T follicular helper cell (primary cell): ENCODE results near the gene NTN5.
"Not testable (repeated sequence)": the region's sequence is repeated elsewhere in the genome, so short reads cannot be mapped to it uniquely, and the experiment has no call there.

Experiments
- DNase-seq: peaks from one replicate; pipeline ENCODE4 v3.0.0-alpha.2; 2020; ENCODE audit warnings: low read depth

NTN5 gene

DNA sequence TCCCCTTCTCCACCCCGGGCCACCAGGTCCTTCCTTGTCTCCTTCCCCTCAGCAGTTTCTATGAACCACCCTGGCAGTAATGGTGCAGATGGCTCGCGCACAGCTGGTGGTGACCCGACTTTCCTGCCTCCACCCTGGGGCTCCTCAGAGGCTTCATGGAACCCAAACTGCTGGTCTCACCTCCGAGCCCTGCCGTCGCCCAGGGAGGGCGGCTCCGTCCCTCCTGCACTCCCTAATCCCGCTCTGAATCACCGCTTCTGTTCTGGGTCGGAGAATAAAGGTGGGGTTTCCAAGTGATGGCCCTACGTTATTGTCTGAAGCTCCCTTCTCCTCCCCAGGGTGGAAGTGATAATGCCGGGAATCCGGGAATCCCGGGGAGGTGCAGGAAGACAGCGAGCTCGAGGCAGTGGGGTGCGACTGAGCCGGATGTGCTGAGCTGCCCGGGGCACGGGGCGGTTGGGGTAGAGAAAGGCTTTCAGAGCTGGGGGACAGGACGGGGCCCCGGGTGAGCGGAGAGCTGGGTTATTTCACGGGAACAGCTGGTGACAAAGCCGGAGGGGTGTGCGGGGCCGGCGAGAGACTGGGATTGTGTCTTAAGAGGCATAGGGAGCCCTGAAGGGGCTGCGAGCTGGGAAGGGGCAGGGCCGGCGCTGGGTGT, 23.7 kb upstream of the NTN5 start:
- no peak for DNase-seq

DNA sequence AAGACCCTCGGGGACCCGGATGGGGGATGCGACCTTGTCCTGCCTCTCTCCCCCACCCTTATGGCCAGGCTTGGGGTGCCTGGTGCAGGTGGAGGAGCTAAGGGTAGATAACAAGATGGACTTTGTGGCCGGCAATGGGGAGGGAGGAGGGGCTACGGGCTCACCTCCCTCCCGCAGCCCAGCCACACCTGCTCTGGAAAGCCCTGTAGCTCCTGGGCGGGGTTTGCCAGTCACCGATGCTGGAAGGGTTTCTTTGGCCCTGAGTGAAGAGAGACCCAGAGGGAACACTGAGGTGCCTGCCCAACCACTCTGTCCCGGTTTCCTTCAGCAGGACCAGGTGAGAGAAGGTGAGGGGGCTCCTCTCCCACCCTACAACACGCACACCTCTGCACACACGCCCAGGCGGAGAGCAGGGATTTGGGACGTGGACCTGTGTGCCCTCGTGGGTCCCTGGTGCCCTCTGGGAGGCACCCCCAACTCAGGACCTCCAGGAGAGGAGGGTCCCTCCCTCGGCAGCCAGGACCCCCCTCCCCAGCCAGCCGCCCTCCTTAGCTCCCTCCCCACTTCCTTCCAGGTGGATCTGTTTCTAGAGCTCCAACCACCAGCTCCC, 23.0 kb upstream of the NTN5 start, which contains the start of gene FUT2:
FUT2 (plus strand) TSS at position 229 of the 610 bp plus-strand sequence. CDS start 6,986 bp downstream, outside the sequence.
- DNase-seq: no peak

DNA sequence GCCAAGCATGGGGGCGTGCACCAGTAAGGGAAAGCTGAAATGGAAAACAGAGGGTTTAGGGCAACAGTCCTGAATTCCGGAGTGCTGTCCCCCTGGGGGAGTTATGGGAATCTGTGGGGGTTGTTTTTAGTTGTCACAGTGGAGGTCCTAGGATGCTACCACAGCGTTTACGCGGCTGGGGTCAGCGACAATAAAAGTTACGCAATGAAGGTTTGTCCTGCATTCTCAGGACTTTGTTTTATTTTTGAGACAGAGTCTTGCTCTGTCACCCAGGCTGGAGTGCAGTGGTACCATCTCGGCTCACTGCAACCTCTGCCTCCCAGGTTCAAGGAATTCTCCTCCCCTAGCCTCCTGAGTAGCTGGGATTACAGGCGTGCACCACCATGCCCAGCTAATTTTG, 20.8 kb upstream of the NTN5 start:
- not testable (repeated sequence) for DNase-seq

DNA sequence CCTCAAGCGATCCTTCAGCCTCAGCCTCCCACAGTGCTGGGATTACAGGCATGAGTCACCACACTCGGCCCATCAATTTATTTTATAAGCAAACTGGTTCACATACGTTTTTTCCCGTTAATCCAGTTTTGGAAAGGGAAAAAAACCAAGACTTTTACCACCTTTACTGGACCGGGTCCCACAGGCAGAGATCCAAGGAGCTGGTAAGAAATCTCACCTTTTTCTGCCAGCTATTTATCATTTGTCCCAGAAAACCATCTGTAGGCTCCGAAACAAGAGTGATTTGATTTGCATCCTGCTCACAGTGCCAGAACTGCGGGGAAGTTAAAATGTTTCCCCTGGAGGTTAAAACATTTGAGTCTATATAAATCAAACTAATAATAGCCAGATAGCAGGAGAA, 16.6 kb upstream of the NTN5 start:
- no peak for DNase-seq

DNA sequence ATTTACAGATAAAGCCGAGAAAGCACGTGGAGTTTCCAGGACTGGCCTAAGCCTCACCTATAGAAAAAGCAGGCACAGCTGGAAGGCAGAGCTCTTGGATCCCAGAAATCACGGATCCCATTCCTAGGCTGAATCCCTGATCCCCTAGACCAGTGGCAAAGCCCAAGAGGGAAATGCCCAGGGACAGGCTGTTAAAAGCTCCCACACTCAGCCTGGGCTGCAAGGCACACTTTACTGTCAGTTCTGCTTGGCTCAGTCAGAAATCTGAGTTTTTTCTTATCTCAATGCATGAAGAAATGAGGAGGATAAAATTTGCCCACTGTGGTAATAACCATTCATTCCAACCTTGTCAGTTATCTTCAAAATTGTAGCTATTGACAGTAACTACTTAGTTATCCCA, 15.0 kb upstream of the NTN5 start:
- no peak for DNase-seq

DNA sequence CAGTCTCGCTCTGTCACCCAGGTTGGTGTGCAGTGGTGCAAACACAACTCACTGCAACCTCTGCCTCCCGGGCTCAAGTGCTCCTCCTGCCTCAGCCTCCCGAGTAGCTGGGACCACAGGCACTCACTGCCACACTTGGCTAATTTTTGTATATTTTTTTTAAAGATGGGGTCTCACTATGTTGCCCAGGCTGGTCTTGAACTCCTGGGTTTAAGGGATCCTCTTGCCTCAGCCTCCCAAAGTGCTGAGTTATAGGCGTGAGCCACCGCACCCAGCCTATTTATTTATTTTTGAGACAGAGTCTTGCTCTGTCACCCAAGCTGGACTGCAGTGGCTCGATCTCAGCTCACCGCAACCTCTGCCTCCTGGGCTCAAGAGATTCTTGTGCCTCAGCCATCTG, 13.8 kb upstream of the NTN5 start:
- DNase-seq: not testable (repeated sequence)

DNA sequence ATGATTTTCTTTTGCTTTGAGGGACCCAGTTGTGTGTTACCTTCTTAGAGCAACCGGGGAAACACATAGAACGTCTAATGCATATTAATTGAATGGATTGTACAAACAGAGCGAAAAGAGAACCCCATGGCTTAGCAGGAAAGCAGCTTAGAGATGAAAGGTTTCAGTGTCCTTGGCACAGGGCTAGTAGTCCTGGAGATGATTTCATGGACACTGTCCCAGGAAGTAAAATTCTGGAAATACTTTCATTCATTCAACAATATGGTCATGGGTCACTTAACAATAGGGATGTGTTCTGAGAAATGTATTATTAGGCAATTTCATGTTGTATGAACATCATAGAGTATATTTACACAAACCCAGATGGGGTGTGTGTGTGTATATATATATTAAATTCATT, 13.3 kb upstream of the NTN5 start:
- DNase-seq: no peak

DNA sequence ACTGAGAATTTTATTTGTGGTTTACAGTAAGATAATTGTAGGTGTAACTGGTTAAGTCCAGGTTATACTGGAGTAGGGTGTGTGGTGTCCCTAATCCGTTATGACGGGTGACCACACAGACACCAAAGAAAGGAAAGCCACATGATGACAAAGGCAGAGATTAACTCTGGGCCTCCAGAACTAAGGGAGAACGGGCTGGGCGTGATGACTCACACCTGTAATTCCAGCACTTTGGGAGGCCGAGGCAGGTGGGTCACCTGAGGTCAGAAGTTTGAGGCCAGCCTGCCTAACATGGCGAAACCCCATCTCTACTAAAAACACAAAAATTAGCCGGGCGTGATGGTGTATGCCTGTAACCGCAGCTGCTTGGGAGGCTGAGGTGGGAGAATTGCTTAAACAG, 12.8 kb upstream of the NTN5 start:
- no peak for DNase-seq

DNA sequence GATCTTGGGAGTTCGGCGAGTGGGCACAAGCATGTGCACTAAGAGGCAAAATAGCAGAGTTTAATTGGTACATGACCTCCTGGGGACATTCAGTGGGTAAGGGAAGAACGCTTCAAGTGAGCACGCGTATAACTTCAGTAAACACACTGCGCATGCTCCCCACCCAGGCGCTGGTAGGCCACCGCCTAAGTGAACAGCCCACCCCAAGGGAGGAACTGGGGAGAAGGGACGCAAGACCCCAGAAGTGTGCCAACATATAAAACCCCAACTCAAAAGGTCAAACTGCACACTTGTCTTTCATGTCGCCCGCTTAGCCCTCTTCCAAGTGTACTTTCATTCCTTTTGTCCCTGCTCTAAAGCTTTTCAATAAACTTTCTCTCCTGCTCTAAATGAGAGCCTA, 10.5 kb upstream of the NTN5 start:
- no peak for DNase-seq

DNA sequence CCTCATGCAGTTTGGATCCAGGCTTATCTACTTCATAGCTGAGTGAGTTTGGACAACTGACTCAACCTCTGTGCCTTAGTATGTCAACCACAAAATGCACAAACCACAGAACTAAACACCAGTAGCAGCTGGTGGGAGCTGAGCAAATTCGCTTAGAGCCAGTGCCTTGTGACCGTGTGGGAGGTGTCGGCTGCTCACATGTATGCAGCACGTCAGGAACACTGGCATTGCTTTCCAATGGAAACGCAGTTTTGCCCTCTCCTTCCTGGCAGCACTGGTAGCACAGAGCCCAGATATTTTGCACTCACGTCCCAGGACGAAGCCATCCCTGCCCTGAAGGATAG, 8.3 kb upstream of the NTN5 start:
- DNase-seq: no peak

DNA sequence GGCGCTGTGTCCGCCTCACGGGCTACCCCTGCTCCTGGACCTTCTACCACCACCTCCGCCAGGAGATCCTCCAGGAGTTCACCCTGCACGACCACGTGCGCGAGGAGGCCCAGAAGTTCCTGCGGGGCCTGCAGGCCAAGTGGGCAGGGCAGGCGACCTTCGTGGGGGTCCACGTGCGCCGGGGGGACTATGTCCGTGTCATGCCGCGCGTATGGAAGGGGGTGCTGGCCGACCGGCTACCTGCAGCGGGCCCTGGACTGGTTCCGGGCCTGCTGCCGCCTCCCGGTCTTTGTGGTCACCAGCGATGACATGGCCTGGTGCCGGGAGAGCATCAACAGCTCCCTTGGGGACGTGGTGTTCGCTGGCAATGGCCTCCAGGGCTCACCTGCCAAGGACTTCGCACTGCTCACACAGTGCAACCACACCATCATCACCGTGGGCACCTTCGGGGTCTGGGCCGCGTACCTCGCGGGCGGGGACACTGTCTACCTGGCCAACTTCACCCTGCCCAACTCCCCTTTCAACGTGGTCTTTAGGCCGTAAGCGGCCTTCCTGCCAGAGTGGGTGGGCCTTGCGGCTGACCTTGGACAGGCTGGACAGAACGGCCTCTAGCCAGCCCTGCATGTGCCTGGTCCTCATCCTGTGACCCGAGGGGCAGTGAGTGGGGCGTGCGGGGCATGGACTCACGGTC, 7.8 kb upstream of the NTN5 start:
- DNase-seq: no peak

DNA sequence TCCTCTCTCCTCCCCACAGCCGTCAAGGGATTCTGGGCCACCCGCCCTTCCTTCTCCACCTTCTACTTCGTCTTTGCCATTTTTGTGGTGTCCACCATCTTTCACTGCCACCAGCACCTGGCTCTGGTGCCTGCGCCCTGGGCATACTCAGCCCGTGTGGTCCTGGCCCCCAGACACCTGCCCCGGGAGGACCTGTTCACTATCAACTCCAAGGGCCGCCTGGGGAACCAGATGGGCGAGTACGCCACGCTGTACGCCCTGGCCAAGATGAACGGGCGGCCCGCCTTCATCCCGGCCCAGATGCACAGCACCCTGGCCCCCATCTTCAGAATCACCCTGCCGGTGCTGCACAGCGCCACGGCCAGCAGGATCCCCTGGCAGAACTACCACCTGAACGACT, 7.2 kb upstream of the NTN5 start:
- DNase-seq: not testable (repeated sequence)

DNA sequence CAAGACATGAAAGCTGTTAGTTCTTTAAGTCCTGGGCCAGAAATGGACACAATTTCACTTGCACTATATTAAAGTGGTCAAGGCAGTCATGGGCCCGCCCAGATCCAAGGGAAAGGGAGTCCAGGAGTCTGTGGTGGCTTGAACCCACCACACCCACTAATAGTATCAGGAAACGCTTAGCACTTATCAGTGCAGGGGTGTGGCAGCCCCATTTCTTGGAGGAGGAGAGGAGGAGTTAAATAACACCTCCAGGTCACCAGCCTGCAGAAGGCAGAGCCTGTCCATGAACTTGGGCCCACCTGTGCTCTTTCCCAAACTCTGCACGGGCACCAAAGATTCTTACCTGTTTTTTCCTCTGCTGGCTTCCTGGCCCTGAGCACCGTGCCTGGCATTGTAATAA, 5.4 kb upstream of the NTN5 start:
- DNase-seq: no peak

DNA sequence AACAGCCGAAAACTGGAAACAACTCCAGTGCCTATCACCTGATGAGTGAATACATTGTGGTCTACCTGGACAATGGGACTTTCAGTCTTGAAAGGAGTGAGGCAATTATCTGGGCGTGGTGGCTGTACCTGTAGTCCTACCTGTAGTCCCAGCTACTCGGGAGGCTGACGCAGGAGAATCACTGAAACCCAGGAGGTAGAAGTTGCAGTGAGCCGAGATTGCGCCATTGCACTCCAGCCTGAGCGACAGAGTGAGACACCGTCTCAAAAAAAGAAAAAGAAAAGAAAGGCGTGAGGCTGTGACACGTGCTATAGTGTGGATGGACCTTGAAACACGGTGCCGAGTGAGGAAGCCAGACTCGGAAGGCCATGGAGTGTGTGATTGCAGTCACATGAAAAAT, 4.1 kb upstream of the NTN5 start:
- no peak for DNase-seq

DNA sequence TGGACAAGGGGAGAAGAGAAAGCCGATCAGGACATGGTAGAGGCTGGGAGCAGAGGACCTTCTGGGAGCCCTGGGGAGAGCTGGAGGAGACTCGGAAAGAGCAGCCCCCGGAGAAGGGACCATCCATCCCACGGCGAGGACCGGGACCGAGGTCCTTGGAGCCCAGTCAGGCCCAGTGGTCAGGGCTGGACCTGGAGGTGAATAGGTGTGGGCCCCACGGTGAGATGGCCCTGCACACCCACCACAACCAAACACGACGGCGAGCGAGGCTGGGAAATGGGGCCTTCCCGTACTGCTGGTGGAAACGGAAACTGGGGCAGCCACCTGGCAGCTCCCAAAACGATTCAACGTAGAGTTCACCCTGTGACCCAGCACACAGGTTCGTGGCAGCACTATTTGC, 3.7 kb upstream of the NTN5 start:
- DNase-seq: no peak

DNA sequence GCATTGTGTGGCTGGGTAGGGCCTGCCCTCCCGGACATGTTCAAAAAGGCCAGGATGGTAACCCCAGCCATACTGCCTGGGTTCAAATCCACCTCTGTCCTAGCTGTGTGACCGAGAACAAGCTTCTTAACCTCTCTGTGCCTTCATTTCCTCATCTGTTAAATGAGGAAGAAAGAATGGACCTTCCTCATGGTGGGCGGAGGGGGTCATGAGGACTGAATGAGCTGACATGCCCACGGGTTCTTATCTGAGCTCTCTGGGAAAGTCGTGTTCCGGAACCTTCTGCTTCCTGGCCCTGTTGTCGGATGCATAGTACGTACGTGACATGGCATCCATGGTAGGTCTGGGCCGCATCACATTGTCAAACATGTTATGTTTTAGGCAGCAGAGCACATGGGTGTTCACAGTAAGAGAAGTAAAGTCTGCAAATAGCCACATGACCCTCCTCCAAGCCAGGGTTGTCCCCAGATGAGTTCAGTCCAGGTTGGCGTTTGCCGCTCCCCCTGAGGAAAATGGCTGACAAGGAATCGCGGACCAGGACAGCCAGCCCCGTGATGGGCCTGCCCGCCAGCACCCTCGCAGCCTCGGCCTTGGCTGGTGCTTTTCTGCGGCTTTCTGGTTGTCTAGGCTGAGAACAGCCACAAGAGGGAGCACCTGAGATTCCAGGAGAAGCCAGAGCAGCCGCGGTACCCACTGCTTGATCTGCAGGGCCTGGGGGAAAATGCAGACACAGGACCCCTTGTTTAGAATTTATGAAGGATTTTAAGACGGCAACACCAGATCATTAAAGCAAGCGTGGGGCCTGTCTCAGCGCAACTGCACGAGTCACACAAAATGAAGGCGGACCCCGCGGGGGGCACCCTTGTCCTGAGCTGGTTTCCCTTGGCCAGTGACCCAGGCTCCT, 2.4 kb upstream of the NTN5 start:
- peak; percentile 64 for DNase-seq

DNA sequence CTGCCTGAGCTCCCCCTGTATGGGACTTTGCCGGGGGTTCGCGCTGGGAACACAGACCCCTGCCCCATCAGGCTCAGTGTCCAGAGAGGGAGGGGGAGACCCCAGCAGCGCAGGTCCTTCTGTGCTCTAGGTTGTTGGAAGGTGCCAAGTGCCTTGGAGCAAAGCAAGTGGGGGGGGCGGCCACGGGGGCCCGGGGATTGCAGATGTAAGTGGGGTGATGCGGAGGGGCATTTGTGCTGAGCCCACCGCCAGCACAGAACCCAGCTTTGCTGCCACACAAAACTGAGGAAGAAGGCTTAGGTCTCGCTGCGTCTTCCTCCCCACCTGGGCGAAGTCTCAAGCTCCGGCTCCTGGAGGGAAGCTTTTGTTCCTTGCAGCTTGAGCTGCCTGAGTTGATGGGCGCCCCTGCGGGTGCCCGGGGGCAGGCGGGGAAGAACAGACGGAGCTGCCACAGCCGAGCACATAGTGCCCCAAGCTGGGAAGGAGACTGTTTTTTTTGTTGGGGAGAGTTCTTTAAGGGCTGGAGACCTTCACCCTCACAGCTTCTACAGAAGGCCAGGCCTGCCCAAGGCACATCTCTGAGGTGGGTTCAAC, 1.5 kb upstream of the NTN5 start:
- no peak for DNase-seq

DNA sequence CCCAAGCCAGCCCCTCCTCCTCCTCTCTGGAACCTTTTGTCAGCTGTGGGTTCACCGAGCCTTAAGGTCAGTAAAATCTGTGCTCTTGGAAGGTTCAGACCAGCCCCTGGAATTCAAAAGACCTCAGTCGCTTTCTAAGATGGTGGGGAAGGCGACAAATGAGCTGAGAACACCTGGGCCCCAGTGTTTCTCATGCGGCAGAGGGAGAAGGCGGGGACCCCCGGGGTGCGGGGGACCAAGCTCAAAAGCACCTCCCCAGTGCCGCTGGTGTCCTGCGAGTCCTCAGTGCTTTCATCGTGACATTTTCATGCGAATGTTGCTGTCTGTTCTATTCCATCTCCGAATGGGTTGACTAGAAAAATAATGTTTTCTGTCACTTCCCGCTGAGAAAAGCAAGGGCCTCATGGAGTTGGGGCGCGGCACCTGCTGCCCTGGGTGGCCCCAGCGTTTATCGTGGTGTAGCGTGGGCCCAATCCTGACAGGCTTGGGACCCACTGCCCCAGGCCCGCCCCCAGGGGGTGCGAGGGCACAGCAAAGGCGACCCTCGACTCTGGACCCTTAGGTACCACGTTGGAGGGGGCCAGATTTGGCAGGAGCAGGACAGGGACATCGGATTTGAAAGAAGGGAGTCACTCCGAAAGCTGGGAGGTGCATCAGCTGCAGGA, 751 bp upstream of the NTN5 start:
- DNase-seq: no peak

DNA sequence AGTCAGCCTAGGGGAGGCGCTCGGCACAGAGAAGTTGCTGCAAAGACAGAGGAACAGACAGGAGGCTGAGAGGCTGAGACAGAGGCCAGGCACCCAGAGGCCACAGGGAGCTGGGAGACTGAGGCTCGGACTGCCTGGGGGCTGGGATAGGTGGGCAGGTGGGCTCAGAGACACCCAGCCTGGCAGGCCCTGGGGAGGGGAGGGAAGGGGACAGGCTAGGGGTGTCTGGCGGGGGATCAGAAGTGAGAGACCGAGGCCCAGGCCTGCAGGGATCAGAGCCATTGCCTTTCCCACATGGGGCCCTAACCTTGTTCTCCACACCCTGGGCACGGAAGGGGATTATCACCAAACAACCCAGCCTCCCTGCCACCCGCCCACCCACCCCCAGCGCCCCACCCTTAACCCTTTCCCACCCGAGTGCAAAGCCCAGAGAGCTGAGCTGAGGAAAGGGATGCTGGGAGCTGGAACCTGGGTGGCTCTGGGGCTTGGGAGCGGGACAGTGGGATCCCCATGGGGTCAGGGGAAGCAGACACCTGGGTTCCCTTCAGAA, 1.3 kb downstream of the NTN5 start:
- no peak for DNase-seq

DNA sequence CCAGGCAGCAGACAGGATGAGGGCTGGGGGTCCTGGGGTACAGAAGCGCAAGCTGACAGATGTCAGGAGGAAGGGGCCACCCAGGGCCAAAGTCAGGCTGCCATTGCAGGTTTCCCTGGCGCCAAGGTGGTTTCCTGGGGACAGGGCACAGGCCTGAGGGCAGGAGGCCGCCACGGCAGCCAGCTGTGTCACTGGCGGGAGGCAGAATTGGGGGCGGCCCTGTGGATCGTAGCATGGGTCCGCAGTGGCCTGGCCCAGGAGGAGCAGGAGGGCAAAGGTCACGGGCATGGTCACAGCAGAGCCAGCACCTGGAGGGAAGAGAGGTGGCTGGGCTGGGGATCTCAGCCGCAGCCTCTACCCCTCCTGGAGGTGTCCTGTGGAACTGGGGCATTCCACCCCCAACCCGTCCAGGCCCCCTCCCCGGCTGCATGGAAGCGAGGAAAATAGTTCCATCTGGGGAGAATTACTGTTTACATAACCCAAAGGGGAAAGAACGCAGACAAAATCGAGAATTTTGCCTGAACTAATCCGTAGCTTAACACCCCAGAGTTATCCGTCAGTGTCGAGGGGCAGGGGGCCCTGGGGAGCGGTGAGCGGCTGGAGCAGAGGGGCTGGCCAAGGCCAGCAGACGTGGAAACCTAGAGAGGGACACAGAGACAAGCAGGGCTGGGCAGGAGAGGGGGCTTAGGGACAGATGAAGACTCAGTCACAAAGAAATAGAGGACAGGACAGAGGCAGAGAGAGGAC, 1.9 kb downstream of the NTN5 start:
- DNase-seq: no peak
